Jurkat, Clone E6-1 (cell line): ENCODE results near the gene SNX13.
A peak's percentile ranks its signal among the peaks of the same experiment; 100 is the strongest.
"Not testable (repeated sequence)": the region's sequence is repeated elsewhere in the genome, so short reads cannot be mapped to it uniquely, and the experiment has no call there.

Experiments
- DNase-seq: peaks from one replicate; pipeline ENCODE4 v3.0.0-alpha.2; 2011; ENCODE audit warnings: low read depth, low spot score
- H3K4me3 ChIP-seq: 2 replicates; pipeline ENCODE4 v1.5.1; 2011; ENCODE audit warnings: mild to moderate bottlenecking, low read length, control low read depth, moderate library complexity

SNX13 gene

DNA sequence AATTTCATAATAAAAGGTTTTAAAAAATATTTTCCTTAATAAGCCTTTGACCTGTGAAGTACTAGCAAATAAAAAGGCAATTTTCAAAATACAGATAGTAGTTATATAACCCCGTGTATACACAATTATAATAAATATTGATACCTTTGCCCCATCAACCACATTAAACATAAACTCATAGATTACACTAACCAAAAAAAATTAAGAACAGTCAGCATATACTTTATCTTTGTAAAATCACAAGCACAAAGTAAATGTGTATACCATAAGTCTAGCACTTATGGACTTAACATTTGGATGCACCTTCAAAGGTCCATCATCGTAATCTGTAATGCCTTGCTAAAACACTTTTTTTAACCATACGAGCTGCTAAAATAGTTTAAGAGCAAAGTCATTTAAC lies 123.4 kb downstream of the SNX13 start:
- H3K4me3 ChIP-seq = no peak overlapping the region
- no peak for DNase-seq

DNA sequence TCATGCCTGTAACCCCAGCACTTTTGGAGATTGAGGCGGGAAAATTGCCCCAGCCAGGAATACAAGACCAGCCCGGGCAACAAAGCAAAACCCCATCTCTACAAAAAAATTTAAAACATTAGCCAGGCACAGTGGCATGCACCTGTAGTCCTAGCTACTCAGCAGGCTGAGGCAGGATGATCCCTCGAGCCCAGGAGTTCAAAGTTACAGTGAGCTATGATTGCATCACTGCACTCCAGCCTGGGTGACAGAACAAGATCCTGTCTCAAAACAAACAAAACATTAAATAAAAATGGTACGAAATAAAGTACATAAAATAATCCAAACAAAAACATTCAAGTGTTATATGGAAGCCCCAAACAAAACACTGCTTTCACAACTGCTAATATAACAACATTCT lies 125.0 kb downstream of the SNX13 start:
- no peak for DNase-seq

DNA sequence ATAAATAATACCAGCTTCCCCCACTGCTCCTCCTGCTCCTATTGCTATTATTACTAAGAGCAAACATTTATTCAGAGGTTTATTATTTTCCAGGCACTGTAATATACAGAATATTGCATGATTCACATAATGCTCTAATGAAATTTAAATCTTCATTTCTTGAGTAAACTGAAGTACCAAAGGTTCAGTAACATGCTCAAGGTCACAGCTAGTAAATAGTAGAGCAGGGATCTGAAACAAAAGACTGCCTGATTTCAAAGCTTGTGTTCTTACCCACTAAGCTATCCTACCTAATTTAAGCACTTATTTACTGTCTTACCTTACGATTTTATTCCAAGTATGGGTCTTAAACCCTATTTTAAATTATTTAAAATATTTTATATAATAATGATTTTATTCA lies 126.2 kb downstream of the SNX13 start:
- no peak overlapping the region for H3K4me3 ChIP-seq
- DNase-seq = no peak

More for the DNA sequence above, 125.0 kb downstream of the SNX13 start:
- H3K4me3 ChIP-seq = no peak overlapping the region

DNA sequence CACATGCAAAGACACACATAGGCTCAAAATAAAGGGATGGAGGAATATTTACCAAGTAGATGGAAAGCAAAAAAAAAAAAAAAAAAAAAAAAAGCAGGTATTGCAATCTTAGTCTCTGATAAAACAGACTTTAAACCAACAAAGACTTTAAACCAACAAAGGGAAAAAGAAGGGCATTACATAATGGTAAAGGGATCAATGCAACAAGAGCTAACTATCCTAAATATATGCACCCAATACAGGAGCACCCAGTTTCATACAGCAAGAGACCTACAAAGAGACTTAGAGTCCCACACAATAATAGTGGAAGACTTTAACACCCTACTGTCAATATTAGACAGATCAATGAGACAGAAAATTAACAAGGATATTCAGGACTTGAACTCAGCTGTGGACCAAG lies 131.1 kb downstream of the SNX13 start:
- not testable (repeated sequence) for H3K4me3 ChIP-seq, DNase-seq

DNA sequence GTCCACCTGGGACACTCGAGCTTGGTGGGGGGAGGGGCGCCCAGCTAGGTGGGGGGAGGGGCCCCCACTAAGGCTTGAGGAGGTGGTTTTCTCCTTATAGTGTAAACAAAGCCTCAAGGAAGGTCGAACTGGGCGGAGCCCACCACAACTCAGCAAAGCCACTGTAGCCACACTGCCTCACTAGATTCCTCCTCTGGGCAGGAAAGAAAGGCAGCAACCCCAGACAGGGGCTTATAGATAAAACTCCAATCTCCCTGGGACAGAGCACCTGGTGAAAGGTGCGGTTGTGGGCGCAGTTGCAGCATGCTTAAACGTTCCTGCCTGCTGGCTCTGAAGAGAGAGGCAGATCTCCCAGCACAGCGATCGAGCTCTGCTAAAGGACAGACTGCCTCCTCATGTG lies 133.1 kb downstream of the SNX13 start:
- DNase-seq = peak; percentile 63
- H3K4me3 ChIP-seq = no peak overlapping the region

DNA sequence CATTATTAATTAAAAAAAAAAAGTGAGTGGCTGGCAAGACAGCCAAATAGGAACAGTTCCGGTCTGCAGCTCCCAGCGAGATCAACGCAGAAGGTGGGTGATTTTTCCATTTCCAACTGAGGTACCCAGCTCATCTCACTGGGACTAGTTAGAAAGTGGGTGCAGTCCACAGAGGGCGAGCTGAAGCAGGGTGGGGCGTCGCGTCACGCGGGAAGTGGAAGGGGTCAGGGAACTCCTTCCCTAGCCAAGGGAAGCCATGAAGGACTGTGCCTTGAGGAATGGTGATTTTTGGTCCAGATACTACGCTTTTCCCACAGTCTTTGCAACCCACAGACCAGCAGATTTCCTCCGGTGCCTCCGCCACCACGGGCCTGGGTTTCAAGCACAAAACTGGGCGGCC lies 133.7 kb downstream of the SNX13 start:
- H3K4me3 ChIP-seq = no peak overlapping the region
- DNase-seq = no peak

DNA sequence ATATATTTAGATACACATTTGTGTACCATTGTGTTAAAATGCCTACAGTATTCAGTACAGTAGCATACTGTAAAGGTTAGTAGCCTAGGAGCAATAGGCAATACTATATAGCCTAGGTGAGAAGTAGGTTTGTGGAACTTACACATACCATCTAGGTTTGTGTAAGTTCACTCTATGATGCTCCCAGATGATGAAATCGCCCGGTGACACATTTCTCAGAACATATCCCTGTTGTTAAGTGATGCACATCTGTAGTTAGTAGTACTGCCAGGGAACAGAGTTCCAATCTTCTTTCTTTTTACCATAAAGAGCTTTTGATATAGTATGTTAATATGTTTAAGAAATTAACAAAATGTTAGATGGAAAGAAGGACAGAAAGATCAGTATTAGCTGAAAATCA lies 138.2 kb downstream of the SNX13 start:
- H3K4me3 ChIP-seq = no peak overlapping the region
- DNase-seq = no peak

DNA sequence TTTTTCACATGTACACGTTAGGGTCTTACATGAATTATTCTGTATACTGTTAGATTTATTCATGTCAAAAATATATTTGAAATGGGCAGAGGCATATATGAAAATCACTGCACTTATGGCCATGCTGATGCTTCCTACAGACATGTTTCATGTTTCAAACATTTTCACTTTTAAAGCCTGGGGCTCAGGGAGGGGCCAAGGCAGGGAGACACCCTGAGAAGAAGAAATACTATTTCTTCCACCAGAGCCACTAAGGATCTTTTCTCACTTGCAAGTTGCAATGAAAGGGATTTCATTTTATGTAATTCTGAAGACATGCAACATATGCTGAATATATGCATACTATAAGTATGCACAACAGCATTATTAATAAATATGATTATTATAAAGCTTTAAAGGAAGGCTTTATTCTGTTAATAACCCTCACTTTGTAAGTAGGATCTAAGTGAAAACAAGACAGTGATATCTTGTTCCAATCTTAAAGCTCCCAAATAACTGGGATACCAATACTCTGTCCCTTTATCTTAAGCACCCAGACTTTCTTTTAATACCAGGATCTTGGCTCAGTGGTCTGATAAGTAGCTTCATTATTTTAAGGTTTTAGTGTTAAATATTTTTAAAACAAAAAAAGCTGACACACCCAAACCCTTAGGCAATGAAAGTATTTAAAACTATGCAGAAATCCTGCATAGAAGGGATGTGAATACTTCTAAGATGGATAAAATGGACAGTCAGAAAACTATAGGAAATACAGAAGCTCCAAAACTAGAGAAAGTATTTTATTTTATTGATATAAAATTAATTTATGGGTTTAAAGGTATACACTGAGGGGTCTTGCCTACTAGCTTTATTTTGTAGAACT lies 148.0 kb downstream of the SNX13 start:
- no peak for DNase-seq
- H3K4me3 ChIP-seq = no peak overlapping the region

DNA sequence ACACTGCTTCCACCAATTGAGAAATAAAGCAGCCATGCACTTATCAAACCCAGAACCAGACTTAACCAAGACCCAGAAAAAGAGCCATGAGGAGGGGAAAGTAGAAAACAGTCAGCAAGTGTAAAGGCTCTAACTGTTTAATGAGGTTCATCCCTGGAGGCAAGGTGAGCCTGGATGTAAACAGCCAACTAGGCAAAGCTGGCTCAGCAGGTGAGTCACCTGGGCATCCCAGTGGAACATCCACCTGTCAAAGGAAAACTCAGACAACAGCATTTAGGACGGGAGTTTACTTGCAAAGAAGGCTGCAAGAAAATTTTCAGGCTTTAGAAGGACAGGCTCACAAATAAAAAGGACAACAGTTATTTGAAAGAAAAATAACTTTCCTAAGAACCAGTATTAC lies 153.0 kb downstream of the SNX13 start:
- DNase-seq = no peak
- no peak overlapping the region for H3K4me3 ChIP-seq

DNA sequence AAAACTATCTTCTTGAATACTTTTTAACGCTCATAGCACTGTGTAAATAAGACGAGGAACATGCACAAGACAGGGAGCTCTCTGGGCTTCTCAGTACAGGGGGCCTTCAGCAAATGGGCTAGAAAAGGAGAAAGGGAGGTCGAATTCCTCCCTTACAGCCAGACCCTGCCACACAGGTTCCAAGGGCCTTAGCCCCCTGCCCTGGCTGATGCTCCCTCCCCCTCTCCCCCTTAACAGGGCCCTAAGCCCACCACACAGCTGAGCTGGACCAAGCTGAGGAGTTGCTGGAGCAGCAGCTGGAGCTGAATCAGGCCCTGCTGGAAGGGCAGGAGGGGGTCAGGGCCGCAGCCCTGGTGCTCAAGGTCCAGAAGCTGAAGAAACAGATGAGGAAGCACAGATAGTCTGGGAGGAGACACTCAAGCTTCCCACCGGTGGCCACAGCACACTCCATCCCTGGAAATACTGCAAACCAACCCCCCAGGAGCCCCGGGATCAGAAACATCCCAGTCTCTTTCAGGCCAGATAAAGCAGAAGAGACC lies 153.9 kb downstream of the SNX13 start:
- no peak overlapping the region for H3K4me3 ChIP-seq
- no peak for DNase-seq

DNA sequence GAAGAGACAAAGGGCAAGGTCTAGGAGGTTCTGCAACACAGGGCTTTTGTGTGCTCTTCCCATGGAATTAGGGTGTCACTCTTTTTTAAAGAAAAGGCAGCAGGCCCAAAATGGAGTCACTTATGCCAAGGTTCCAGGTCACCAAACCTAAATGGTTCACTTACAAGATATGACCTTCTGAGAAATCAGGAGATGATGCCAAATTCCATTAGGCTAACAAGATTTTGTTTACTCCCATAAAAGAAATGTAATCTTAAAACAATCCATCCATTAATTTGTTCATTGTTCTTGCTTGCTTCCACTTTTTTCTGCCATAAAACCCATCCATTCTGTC lies 158.1 kb downstream of the SNX13 start:
- no peak overlapping the region for H3K4me3 ChIP-seq
- DNase-seq = no peak

DNA sequence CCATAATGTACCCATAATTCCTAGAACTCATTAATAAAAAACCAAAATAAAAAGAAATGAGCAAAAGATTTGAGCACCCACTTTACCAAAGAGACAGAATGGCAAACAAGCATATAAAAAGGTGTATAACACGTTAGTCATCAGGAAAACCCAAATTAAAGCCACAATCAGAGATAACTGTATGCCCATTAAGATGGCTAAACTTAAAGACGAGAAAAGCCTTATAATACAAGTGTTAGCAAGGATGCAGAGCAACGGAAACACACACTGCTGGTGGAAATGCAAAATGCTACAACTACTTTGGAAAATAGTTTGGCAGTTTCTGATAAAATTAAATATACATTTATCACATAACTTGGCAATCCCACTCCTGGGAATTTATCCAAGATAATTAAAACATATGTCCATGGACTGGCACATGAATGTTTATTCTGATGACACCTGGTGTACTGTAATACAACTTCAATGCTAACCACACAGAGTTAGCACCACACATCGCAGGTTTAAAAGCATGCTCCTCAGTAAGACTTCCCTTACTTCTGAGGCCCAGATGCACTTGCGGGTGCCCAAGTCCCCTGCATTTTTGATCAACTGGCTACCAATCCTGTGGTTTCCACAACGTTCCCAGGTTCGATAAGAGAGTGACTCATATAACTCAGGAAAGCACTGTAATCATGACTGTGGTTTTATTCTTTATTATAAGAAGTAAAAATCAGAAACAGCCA lies 158.6 kb downstream of the SNX13 start:
- no peak overlapping the region for H3K4me3 ChIP-seq
- DNase-seq = peak; percentile 90

DNA sequence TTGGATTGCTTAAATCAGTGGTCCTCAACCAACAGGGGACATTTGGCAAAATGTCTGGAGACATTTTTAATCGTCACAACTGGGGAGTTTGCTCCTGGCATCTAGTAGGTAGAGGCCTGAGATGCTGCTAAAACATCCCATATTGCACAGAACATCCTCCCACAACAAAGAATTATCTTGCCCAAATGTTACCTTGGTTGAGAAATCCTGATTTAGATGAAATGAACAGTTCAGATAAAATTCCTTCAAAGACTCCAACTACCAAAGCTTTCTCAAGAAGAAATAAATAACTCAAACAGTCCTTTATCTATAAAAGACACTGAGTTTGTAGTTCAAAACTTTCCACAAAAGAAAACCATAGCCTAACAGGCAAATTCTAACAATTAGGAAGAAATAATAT lies 160.9 kb downstream of the SNX13 start:
- DNase-seq = no peak
- no peak overlapping the region for H3K4me3 ChIP-seq

DNA sequence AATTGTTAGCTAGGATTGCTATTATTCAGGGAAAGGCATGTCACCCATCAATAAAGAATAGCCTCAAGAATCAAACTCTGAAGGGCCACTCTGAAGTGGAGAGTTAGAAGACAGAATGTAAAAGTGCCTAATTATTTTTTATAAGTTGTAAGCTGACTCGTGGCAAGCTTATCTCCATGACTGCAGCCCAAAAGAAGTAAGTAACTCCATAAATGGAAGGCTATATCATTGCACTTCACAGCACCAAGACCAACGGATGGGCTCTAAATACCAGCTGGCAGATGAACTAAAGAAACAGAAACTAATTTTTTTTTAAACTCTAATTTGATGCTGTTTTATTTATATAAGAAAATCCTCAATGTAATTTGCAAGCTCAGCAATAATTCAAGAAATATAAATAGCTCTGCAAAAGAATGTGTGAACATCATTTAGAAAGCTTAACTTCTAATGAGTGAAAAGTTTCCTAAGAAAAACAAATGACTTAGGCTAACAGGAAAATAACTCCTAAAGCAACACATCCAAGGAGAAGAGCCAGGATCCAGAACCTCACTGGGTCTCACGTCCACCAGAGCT lies 165.5 kb downstream of the SNX13 start:
- no peak overlapping the region for H3K4me3 ChIP-seq
- DNase-seq = no peak

DNA sequence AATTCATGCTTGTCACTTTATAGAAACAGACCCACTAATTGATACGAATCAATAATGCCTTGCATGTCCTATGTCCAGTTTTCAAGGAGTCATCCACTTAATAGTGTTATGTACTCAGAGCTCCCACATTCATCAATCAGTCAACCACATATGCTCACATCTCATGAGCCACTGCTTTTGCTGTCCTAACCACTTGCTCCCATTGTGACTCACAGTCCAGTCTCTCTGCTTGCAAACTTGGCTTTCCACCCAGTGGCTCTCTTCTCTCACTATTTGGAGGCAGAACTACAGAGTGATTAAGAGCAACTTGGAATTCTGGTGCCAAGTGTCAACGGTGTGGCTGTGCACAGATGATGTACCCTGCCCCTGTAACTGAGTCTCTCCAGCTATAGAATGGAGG lies 166.0 kb downstream of the SNX13 start:
- no peak for DNase-seq
- H3K4me3 ChIP-seq = no peak overlapping the region

DNA sequence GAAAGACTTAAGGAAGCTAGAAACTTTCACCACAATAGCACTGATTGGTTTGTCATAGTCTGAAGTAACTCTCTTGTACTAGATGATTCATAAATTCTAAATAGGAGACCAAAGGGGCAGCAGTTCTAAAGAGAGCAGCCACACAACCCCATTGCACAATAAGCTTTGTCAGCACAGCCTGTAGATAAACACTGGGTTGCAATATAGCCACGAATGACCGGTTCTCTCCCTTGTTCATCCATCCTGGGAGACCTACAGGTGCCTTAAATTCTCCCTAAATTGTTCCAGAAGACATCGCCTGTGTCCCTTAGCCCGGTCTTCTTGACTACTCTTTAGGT lies 167.0 kb downstream of the SNX13 start:
- DNase-seq = no peak
- no peak overlapping the region for H3K4me3 ChIP-seq

DNA sequence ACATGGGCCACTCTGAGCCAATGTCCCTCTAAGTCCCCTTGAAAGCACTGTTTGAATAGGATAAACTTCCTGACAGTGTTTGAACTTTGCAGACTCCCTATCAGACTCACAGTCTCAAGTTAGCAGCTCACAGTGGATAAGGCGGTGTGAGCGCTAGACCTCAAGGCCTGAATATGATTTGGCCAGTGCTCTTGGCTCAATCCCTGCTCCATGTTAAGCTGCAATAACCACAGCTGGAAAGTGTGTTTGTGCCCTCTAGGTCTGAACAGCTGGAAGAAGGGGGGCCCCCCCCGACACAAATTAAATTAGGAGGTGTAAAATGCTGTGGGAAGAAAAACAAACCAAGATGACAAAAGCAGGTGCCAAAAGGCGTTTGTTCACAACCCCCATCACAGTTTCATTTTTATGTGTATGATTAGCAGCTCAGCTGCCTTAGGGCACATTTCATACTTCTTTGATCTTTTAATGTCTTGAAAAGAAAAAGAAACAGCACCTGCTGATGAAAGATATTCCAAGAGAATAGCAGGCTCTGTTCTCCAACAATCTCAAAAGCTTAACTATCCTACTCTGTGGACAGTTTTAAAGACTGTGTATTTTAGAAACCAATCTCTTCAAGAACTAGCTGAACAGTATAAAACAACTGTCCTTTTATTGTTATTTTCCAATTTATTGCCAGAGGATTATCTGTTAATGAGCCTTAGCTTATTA lies 167.6 kb downstream of the SNX13 start:
- DNase-seq = peak; percentile 80
- H3K4me3 ChIP-seq = no peak overlapping the region

DNA sequence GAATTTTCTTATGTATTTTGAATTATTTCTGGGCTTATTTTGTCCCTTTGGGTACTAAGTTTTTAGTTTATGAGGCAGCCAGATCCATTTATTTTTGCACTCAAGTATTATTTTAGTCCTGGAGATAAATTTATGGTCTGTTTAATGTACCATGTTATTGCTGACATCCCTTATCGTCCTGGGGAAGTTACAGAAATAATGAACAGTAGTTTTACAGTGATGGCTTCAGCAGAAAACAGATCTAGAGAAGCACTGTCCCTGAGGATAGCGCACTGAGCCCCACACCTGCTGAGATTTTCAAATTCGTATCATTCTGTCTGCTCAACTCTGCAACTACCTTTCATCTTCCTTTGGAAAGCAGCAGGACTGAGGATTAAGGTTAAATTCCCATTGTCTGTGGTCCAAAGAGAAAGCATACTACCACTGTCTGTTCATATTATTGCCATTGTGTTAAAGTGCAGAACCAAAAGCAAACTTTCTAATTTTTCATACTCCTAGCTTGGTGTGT lies 168.3 kb downstream of the SNX13 start:
- no peak for DNase-seq
- no peak overlapping the region for H3K4me3 ChIP-seq

DNA sequence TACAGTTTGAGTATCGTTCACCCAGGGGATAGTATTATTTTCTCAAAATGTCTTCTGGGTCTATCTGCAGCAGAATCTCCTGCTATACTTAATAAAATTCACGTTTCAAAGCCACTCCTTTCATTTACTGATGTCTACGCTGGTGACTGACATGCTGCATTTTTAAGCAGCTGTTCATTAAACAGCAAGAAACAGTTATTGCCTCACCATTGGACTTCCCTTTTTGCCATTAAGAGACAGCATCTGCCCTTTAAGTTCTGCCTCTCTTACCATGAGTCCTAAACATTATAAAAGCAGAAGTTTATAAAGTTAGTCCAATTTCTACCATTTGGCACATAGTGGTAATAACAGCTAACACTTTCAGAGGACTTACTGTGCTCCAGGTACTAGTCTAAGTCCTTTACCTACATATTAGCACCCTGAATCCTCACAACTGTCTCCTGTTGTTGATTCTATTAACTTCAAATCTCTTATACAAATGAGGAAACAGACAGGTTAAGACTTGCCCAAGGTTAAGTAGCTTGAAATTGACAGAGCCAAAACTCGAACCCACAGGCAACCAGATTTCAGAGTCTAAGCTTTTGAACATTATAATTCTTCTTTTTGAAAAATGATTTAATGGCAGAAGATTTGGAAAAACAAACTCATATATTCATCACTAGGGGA lies 169.5 kb downstream of the SNX13 start:
- no peak for DNase-seq
- H3K4me3 ChIP-seq = no peak overlapping the region
